Natural killer cell (primary cell): ENCODE results near the gene PROK1. TPM values are rescaled to one million over a fixed set of nuclear protein-coding genes. Genes with fewer than 3 reads are reported as not detected.
A peak's percentile ranks its signal among the peaks of the same experiment; 100 is the strongest.

Experiments used
- ATAC-seq, 3 donors: fragments of 150-1000 bp in 2 of 3; fragments of 200-7000 bp in 1 of 3; cut with Tn5 transposase; 1 replicate in 1 of 3; 2 replicates in 2 of 3; pipeline ENCODE4 v1.10.0; 2021; ENCODE audit warnings: mild to moderate bottlenecking in 2 of 3, moderate library complexity in 2 of 3
- DNase-seq, 2 donors: peaks; one replicate each; pipeline versions ENCODE4 v3.0.0 to v3.0.0-alpha.2; 2013 to 2021; ENCODE audit warnings: mixed read lengths in 1 of 2
- H3K27ac ChIP-seq: one replicate; pipeline ENCODE4 v1.5.1; 2013; ENCODE audit warnings: mild to moderate bottlenecking, low read length
- H3K27me3 ChIP-seq: one replicate; pipeline ENCODE4 v1.6.1; 2013; ENCODE audit warnings: low read length; ENCODE audit not compliant: control insufficient read depth, insufficient read depth
- H3K36me3 ChIP-seq: one replicate; pipeline ENCODE4 v1.6.1; 2013; ENCODE audit warnings: low read length; ENCODE audit not compliant: control insufficient read depth, insufficient read depth
- H3K4me1 ChIP-seq: one replicate; pipeline ENCODE4 v1.6.1; 2013; ENCODE audit warnings: low read length; ENCODE audit not compliant: control insufficient read depth, insufficient read depth
- H3K4me3 ChIP-seq: one replicate; pipeline ENCODE4 v1.5.1; 2013; ENCODE audit warnings: low read length
- H3K9me3 ChIP-seq: one replicate; pipeline ENCODE4 v1.6.1; 2013; ENCODE audit warnings: low read length; ENCODE audit not compliant: control insufficient read depth, insufficient read depth
- H3K27ac Mint-ChIP-seq, 2 donors: one replicate each; pipeline ENCODE4 v1.8.0; 2022; ENCODE audit warnings: mild to moderate bottlenecking in 2 of 2, mixed read lengths in 2 of 2, moderate library complexity in 1 of 2
- H3K27me3 Mint-ChIP-seq, 2 donors: one replicate each; pipeline ENCODE4 v1.8.0; 2022; ENCODE audit warnings: low read depth in 2 of 2, mixed read lengths in 2 of 2
- H3K36me3 Mint-ChIP-seq: one replicate; pipeline ENCODE4 v1.8.0; 2022; ENCODE audit warnings: mixed read lengths
- H3K4me1 Mint-ChIP-seq, 2 donors: one replicate each; pipeline ENCODE4 v1.8.0; 2022; ENCODE audit warnings: mixed read lengths in 2 of 2
- H3K4me3 Mint-ChIP-seq: one replicate; pipeline ENCODE4 v1.8.0; 2022; ENCODE audit warnings: mild to moderate bottlenecking, moderate library complexity, mixed read lengths
- H3K9me3 Mint-ChIP-seq, 2 donors: one replicate each; pipeline ENCODE4 v1.8.0; 2022; ENCODE audit warnings: mixed read lengths in 2 of 2
- CTCF ChIP-seq: fragments of 200-600 bp; IDR thresholded peaks from one replicate; pipeline ENCODE4 v1.8.0; 2022; ENCODE audit warnings: antibody characterized with exemption
- WGBS: methylation state at CpG from one replicate; pipeline ENCODE4 v1.1.7; 2013; ENCODE audit warnings: missing lambda C conversion rate; ENCODE audit not compliant: insufficient coverage; 5-methylcytosine and 5-hydroxymethylcytosine counted together
- intact Hi-C: fragments of 100-400 bp; cut with micrococcal nuclease; formaldehyde crosslinking; loops from one replicate; pipeline ENCODE4 v1.14.2; 2022
- total RNA-seq, 4 donors: library from RNA; stranded (reverse); fragments of 120-200 nt in 1 of 4; gene quantifications; one replicate each; pipeline versions ENCODE4 v1.2.3 to v1.2.4, GENCODE V29; 2013 to 2022

PROK1 gene
- total RNA-seq, 3 donors from 2014 or later (not counting 1 experiment from before 2014, with no cell fraction given) = not detected

- no peaks in the 10 kb centered on the region for H3K9me3 ChIP-seq
- ATAC-seq (peak; percentile 93 to 97 (median 96)), DNase-seq (peak; percentile 89 to 95)
- intact Hi-C loops = loop anchor here (1.0 to 5.0 kb wide), 2 partner anchors 68 to 200 kb away; partner anchors contain the start of gene RBM15
- no peak for TF ChIP-seq CTCF
- peaks cover 28% of the 10 kb centered on the region for H3K36me3 ChIP-seq
- H3K4me3 ChIP-seq = peak within 1 kb of the TSS; percentile 88
- Mint-ChIP-seq H3K36me3 (no peaks in the 10 kb centered on the region), H3K27ac (peak within 1 kb of the TSS; percentile 98 to 100), H3K4me1 (peaks cover 24 to 30% of the 10 kb centered on the region in 2 donors), H3K4me3 (peak within 1 kb of the TSS; percentile 99), H3K9me3 (no peaks in the 10 kb centered on the region), H3K27me3 (no peaks in the 10 kb centered on the region)
- H3K4me1 ChIP-seq = peaks cover 20% of the 10 kb centered on the region
- WGBS = under 1% methylated on average over 76 of the region's 76 CpGs
- H3K27me3 ChIP-seq = no peaks in the 10 kb centered on the region
- H3K27ac ChIP-seq = peak within 1 kb of the TSS; percentile 89
These were observed 43.4 kb upstream of the PROK1 start, which contains the start of gene LAMTOR5 for GRCh38 chr1:110407260-110408210. Gene LAMTOR5 (minus strand): TSS chr1:110407694. CDS start chr1:110407620, 74 bp downstream.

GRCh38 chr1:110408488-110408887, 42.5 kb upstream of the PROK1 start:
- intact Hi-C loops = loop anchor here (5.0 kb wide), 1 partner anchor 201 kb away; no protein-coding TSS in a partner anchor
- H3K27me3 Mint-ChIP-seq = no peaks in the 10 kb centered on the region
- ATAC-seq (no peak), DNase-seq (no peak)
- WGBS = 85% methylated on average over 7 of the region's 8 CpGs
- no peak for TF ChIP-seq CTCF
- no peaks in the 10 kb centered on the region for H3K36me3 Mint-ChIP-seq
- H3K27ac ChIP-seq = no peak overlapping the region
- peak overlapping the region; percentile 98 to 100 for H3K27ac Mint-ChIP-seq
- H3K9me3 ChIP-seq = no peaks in the 10 kb centered on the region
- H3K9me3 Mint-ChIP-seq = no peaks in the 10 kb centered on the region
- peaks cover 19% of the 10 kb centered on the region for H3K36me3 ChIP-seq
- H3K4me3 ChIP-seq = no peak overlapping the region
- H3K27me3 ChIP-seq = no peaks in the 10 kb centered on the region
- H3K4me1 ChIP-seq = peaks cover 20% of the 10 kb centered on the region
- peak overlapping the region; percentile 73 for H3K4me3 Mint-ChIP-seq
- H3K4me1 Mint-ChIP-seq = peaks cover 28 to 33% of the 10 kb centered on the region in 2 donors

DNA sequence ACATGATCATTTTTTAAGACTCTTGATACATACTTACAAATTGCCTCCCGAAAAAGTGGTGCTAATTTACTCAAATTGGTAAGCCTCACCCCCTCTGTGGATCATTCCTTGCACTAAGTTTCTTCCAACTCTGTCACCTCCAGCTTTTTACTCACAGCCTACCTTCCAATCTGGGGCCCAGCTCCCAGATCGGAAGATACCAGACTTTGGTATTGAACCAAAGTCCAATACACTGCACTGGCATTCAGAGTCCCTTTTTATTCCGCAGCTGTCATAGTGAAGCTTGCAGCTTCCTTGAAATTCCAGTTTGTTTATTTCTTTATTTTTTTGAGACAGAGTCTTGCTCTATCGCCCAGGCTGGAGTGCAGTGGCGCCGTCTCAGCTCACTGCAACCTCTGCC, 41.6 kb upstream of the PROK1 start:
- H3K27ac Mint-ChIP-seq = no peak overlapping the region
- no peaks in the 10 kb centered on the region for H3K27me3 Mint-ChIP-seq
- no peaks in the 10 kb centered on the region for H3K36me3 Mint-ChIP-seq
- Histone ChIP-seq H3K36me3 (peaks cover 11% of the 10 kb centered on the region), H3K27me3 (no peaks in the 10 kb centered on the region), H3K4me3 (no peak overlapping the region), H3K27ac (no peak overlapping the region), H3K4me1 (peaks cover 20% of the 10 kb centered on the region), H3K9me3 (no peaks in the 10 kb centered on the region)
- H3K4me3 Mint-ChIP-seq = peak overlapping the region; percentile 73
- H3K9me3 Mint-ChIP-seq = no peaks in the 10 kb centered on the region
- ATAC-seq (no peak), DNase-seq (no peak)
- intact Hi-C loops = loop anchor here (5.0 kb wide), 1 partner anchor 202 kb away; no protein-coding TSS in a partner anchor
- TF ChIP-seq CTCF = no peak
- peaks cover 26 to 30% of the 10 kb centered on the region in 2 donors for H3K4me1 Mint-ChIP-seq
- 99% methylated on average over 6 of the region's 6 CpGs for WGBS
